Thyroid gland (tissue), 4 donors: ENCODE data around the gene RAPGEF4. TPM values are rescaled to one million over a fixed set of nuclear protein-coding genes. Genes with fewer than 3 reads are reported as not detected.

Experiments used
- DNase-seq, 2 donors: peaks; one replicate each; pipeline ENCODE4 v3.0.0-alpha.2; 2019
- H3K27ac ChIP-seq, 3 donors: fragments of 200-600 bp; sonication (generic); 1 replicate in 2 of 3; 2 replicates in 1 of 3; pipeline ENCODE4 v1.5.1; 2016 to 2019; ENCODE audit warnings: mild to moderate bottlenecking in 1 of 3, moderate library complexity in 1 of 3
- H3K27me3 ChIP-seq: fragments of 200-600 bp; sonication (generic); one replicate; pipeline ENCODE4 v1.5.1; 2019
- H3K36me3 ChIP-seq, 2 donors: fragments of 200-600 bp; sonication (generic); one replicate each; pipeline ENCODE4 v1.5.1; 2016 to 2019
- H3K4me1 ChIP-seq, 2 donors: fragments of 200-600 bp; sonication (generic); one replicate each; pipeline ENCODE4 v1.5.1; 2017 to 2019
- H3K4me3 ChIP-seq, 3 donors: fragments of 200-600 bp; sonication (generic); replicated peaks in 1 of 3; 1 replicate in 2 of 3; 2 replicates in 1 of 3; pipeline ENCODE4 v1.5.1; 2016; ENCODE audit warnings: mild to moderate bottlenecking in 1 of 3
- H3K9me3 ChIP-seq: fragments of 200-600 bp; sonication (generic); one replicate; pipeline ENCODE4 v1.5.1; 2017
- POLR2A ChIP-seq, 2 donors: fragments of 450-650 bp; IDR thresholded peaks; one replicate each; pipeline ENCODE4 v1.6.1; 2017; ENCODE audit warnings: antibody characterized with exemption in 2 of 2, mild to moderate bottlenecking in 2 of 2, moderate library complexity in 1 of 2
- WGBS, 2 donors: methylation state at CpG; one replicate each; pipeline ENCODE4 v1.1.5; 2017; 5-methylcytosine and 5-hydroxymethylcytosine counted together
- intact Hi-C: fragments of 100-400 bp; cut with DNase I; formaldehyde crosslinking; loops from one replicate; pipeline ENCODE4 v1.15.1; 2023
- total RNA-seq, 4 donors: library from RNA; depleted of rRNA; stranded (reverse); fragments of >200 nt; gene quantifications; one replicate each; pipeline ENCODE4 v1.2.3, GENCODE V29; 2016
- TF ChIP-seq, protein P1 (sequence below), 6 experiments: fragments of 200-600 bp in 3 of 6; fragments of 450-650 bp in 3 of 6; sonication (generic) in 3 of 6; IDR thresholded peaks; one replicate each; pipeline ENCODE4 v1.5.1; 2016 to 2019; ENCODE audit warnings: antibody characterized with exemption in 6 of 6, mild to moderate bottlenecking in 2 of 6, inconsistent platforms in 1 of 6, moderate library complexity in 1 of 6

Gene RAPGEF4
- total RNA-seq, 4 donors from 2014 or later = 7.9 to 19.6 (median 12.1) TPM

DNA sequence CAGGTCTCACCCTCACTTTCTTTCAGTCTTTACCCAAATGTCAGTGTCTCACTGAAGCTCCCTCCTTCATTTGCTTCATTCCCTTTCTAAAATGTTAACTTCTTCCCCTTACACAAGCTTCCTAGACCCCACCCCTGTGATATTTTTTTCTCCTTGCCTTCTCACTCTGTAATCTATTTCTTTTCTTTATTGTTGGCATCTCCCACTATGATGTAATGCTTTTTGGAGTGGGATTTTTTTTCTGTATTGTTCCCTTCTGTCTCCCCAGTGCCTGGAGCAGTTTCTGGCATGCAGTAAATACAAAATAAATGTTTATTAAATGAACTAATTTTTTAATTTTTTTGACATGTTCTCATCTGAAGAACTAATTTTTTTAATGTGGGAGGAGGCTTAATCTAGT is 284.1 kb downstream of the RAPGEF4 start:
- Histone ChIP-seq H3K4me3 (no peak overlapping the region), H3K9me3 (no peaks in the 10 kb centered on the region), H3K27me3 (no peaks in the 10 kb centered on the region), H3K4me1 (peaks cover 0 to 6% of the 10 kb centered on the region in 2 donors), H3K36me3 (no peaks in the 10 kb centered on the region), H3K27ac (no peak overlapping the region)
- TF ChIP-seq, protein P1, sequence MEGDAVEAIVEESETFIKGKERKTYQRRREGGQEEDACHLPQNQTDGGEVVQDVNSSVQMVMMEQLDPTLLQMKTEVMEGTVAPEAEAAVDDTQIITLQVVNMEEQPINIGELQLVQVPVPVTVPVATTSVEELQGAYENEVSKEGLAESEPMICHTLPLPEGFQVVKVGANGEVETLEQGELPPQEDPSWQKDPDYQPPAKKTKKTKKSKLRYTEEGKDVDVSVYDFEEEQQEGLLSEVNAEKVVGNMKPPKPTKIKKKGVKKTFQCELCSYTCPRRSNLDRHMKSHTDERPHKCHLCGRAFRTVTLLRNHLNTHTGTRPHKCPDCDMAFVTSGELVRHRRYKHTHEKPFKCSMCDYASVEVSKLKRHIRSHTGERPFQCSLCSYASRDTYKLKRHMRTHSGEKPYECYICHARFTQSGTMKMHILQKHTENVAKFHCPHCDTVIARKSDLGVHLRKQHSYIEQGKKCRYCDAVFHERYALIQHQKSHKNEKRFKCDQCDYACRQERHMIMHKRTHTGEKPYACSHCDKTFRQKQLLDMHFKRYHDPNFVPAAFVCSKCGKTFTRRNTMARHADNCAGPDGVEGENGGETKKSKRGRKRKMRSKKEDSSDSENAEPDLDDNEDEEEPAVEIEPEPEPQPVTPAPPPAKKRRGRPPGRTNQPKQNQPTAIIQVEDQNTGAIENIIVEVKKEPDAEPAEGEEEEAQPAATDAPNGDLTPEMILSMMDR (IDR thresholded peaks at IDR 0.05) = no peak
- TF ChIP-seq POLR2A (IDR thresholded peaks at IDR 0.05) = no peak
- intact Hi-C loops = loop anchor here (10.0 kb wide), 1 partner anchor 215 kb away; no protein-coding TSS in a partner anchor
- DNase-seq = no peak

DNA sequence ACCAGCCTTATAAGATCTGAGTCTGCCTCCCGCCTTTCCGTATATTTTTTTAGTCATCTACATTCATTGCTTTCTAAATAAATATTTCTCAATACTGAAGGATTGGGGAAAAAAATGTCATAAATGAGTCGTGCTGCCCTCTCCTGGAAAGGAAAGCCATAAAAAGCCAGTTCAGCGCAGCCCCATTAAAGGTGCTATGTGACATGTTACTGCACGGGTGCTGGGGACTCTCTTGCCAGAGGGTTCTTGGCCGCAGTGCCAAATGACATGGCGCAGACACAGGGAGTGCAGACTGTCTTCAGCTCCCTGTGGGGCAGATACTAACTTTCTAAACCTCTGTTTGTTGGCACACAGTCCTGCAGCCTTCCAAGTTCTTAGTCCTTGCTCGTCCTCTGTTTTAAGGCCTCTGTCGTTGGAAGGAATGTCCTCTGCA is 286.3 kb downstream of the RAPGEF4 start:
- Histone ChIP-seq H3K4me1 (peaks cover 0 to 6% of the 10 kb centered on the region in 2 donors), H3K27me3 (no peaks in the 10 kb centered on the region), H3K4me3 (no peak overlapping the region), H3K27ac (no peak overlapping the region), H3K9me3 (no peaks in the 10 kb centered on the region), H3K36me3 (no peaks in the 10 kb centered on the region)
- WGBS, 2 donors = 67 to 69% methylated on average over 9 of the region's 9 CpGs
- intact Hi-C loops = loop anchor here (10.0 kb wide), 1 partner anchor 217 kb away; no protein-coding TSS in a partner anchor
- DNase-seq = no peak
- TF ChIP-seq, protein P1 (IDR thresholded peaks at IDR 0.05) = no peak
- TF ChIP-seq POLR2A (IDR thresholded peaks at IDR 0.05) = no peak

DNA sequence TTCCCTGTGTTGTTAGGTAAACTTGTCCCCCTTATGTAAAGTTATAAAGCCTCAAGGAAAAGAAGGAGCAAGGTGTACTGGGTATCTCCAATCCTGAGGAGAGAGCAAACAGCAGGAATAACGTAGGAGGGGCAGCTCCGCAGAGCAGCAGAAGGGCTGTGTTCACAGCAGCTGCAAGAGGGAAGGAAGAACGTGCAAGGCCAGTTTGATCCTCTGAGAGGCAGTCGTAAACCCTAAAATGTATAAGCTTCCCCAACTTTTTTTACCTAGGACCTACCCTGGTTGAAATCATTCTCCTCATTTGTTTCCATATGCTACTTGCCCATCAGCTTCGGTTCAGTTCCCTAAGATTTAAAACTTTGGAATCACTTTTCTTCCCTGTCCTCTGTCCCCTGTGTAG is 288.1 kb downstream of the RAPGEF4 start:
- no peak for DNase-seq
- no peak overlapping the region for H3K4me3 ChIP-seq
- no peaks in the 10 kb centered on the region for H3K9me3 ChIP-seq
- TF ChIP-seq, protein P1 (IDR thresholded peaks at IDR 0.05) = no peak
- TF ChIP-seq POLR2A (IDR thresholded peaks at IDR 0.05) = no peak
- H3K4me1 ChIP-seq = peaks cover 0 to 5% of the 10 kb centered on the region in 2 donors
- intact Hi-C loops = loop anchor here (10.0 kb wide), 1 partner anchor 219 kb away; no protein-coding TSS in a partner anchor
- H3K27ac ChIP-seq = no peak overlapping the region
- WGBS, 2 donors = 77 to 87% methylated on average over 5 of the region's 5 CpGs
- no peaks in the 10 kb centered on the region for H3K27me3 ChIP-seq
- no peaks in the 10 kb centered on the region for H3K36me3 ChIP-seq

DNA sequence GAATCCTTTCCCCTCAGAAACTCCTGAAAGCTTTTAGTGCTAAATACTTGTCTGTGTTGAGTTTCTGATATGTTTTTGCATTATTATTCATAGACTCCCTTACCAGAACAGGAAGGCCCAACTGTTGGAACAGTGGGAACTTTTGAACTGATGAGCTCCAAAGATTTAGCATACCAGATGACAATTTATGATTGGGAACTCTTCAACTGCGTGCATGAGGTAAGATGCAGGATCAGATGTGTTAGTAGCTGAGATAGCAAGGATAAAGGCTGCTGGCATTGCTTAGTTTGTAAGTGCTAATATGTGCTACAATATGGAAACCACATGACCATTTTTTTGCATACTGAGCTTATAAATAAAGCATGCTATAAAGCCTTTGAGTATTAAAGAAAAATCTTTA is 290.8 kb downstream of the RAPGEF4 start:
- DNase-seq = no peak
- Histone ChIP-seq H3K4me1 (peaks cover 0 to 14% of the 10 kb centered on the region in 2 donors), H3K27ac (no peak overlapping the region), H3K9me3 (no peaks in the 10 kb centered on the region), H3K27me3 (no peaks in the 10 kb centered on the region), H3K36me3 (no peaks in the 10 kb centered on the region), H3K4me3 (no peak overlapping the region)
- 97 to 100% methylated on average over 1 of the region's 1 CpG for WGBS, 2 donors
- no peak for TF ChIP-seq POLR2A (IDR thresholded peaks at IDR 0.05)
- TF ChIP-seq, protein P1 (IDR thresholded peaks at IDR 0.05) = no peak
- intact Hi-C loops = loop anchor here (5.0 to 10.0 kb wide), 2 partner anchors 186 to 222 kb away; no protein-coding TSS in a partner anchor

DNA sequence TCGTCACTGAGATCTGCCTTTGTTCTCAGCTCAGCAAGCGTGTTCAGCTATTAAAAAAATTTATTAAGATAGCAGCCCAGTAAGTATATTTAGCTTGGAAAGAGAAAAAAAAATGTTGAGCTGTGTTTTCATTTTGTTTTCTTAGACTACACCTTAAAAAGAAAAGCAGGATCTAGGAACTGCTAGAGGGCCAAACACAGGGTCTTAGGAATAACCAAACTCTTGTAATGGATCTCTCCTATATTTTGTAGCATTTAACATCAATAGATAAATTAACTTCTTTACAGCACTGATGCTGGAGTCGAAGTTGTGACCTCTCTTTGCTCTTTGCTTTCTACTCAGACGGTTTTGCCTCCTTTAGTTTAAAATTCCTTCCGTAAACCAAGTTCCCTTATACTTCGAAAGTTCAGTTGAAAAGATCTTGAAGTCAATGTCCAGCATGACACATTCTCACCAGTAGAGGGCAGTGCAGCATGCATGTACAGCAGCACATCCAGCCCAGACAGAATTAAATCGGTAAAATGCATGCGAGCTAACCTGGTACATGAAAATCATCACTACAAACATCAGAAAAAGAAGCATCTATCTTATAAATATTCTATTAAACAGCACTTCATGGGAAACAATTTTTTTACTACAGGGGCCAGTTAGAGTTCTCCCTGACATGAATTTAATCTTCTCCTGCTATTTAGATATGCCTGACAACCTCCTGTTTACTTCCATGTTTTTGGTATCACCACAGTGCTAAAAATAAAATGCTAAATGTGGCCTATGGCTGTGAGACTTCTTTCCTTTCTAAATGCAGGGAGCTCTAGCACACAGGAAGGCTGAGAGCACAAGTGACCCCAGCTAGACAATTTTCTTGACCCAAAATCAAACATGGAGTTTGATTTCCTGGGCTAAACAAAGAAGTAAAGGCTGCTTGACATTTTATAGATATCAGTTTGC is 291.8 kb downstream of the RAPGEF4 start:
- intact Hi-C loops = loop anchor here (5.0 to 10.0 kb wide), 2 partner anchors 185 to 223 kb away; no protein-coding TSS in a partner anchor
- no peaks in the 10 kb centered on the region for H3K27me3 ChIP-seq
- H3K9me3 ChIP-seq = no peaks in the 10 kb centered on the region
- H3K4me3 ChIP-seq = no peak overlapping the region
- peaks cover 0 to 14% of the 10 kb centered on the region in 2 donors for H3K4me1 ChIP-seq
- DNase-seq = peak; percentile 88 to 91
- peak overlapping the region in 2 of 3 donors; percentile 41 for H3K27ac ChIP-seq
- WGBS, 2 donors = 26 to 27% methylated on average over 8 of the region's 8 CpGs
- no peaks in the 10 kb centered on the region for H3K36me3 ChIP-seq
- TF ChIP-seq POLR2A (IDR thresholded peaks at IDR 0.05) = no peak
- TF ChIP-seq, protein P1 (IDR thresholded peaks at IDR 0.05) = peak; percentile 78 to 98 (median 93)
